Measurements from ENCODE around the gene SLC13A4.
A peak's percentile ranks its signal among the peaks of the same experiment; 100 is the strongest.

The SLC13A4 gene

DNA sequence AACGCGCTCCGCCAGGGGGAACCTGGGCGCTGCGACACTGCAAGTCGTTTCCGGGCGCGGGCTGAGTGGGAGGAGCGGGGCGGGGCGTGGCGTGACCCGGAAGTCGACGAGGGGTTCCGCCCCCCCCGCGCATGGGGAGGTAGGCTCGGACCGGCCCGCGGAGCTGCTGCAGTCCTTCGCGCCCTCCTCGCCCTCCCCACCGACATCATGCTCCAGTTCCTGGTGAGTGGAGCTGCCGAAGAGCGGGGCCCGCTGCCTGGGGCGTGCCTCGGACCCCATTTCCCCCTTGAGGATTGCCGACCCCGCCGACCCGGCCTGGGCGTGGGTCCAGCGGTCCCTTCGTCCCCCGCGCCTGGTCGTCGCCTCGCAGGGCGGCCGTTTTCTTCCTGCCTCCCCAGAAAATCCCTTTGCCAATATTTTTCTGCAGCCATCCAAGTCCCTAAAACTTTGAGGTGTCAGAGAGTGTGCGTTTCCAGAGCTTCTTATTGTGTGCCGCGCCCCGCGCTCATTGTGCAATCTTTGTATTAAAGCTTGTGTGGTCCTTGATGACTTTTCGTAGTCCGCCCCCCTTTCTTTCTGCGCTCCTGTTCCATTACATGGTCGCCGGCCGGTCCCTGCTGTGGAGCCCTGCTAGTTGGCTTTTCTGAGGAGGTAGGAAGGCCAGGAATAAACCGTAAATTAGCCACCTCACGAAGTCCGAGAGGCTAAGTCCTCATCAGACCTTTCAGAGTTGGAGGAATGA, 65.4 kb downstream of the SLC13A4 start, which contains the start of gene STMP1 (continued):
- TF ChIP-seq ZNF366 (tag by site-specific recombination; conservative IDR thresholded peaks at IDR 0.05) (0 out of 2 replicates have a peak, but pooled peaks have one; percentile 30), HOXD13 (CRISPR knock-in tag; IDR thresholded peaks at IDR 0.05; ENCODE audit: borderline replicate concordance) (no peak), ZBTB1 (tag by site-specific recombination; IDR thresholded peaks at IDR 0.05) (peak; percentile 89; the same call in 1 of the 2 replicates), ZNF184 (tag by site-specific recombination; IDR thresholded peaks at IDR 0.05) (no peak), ZNF561 (tag by site-specific recombination; IDR thresholded peaks at IDR 0.05; ENCODE audit: borderline replicate concordance) (no peak; the same call in 1 of the 2 replicates), ZNF558 (tag by site-specific recombination; IDR thresholded peaks at IDR 0.05) (no peak), SP3 (tag by site-specific recombination; IDR thresholded peaks at IDR 0.05) (peak; percentile 97), ZNF354C (tag by site-specific recombination; IDR thresholded peaks at IDR 0.05; ENCODE audit: borderline replicate concordance, low read depth) (no peak), ZNF19 (tag by site-specific recombination; IDR thresholded peaks at IDR 0.05; ENCODE audit: low read depth) (no peak), ZNF214 (tag by site-specific recombination; IDR thresholded peaks at IDR 0.05; ENCODE audit: borderline replicate concordance) (no peak), OSR2 (tag by site-specific recombination; IDR thresholded peaks at IDR 0.05) (no peak), ZNF843 (tag by site-specific recombination; IDR thresholded peaks at IDR 0.05) (peak; percentile 55; the same call in 1 of the 2 replicates), ZNF529 (tag by site-specific recombination; IDR thresholded peaks at IDR 0.05; ENCODE audit: insufficient replicate concordance) (no peak), ZNF792 (tag by site-specific recombination; IDR thresholded peaks at IDR 0.05) (no peak), ZNF426 (tag by site-specific recombination; IDR thresholded peaks at IDR 0.05) (no peak), ZNF133 (tag by site-specific recombination; IDR thresholded peaks at IDR 0.05) (no peak), ZNF776 (tag by site-specific recombination; IDR thresholded peaks at IDR 0.05; ENCODE audit: borderline replicate concordance) (no peak), ZNF146 (tag by site-specific recombination; IDR thresholded peaks at IDR 0.05) (no peak), KLF8 (tag by site-specific recombination; IDR thresholded peaks at IDR 0.05) (peak; percentile 99), ZNF621 (tag by site-specific recombination; IDR thresholded peaks at IDR 0.05) (no peak), ZNF530 (tag by site-specific recombination; IDR thresholded peaks at IDR 0.05; ENCODE audit: low read depth) (no peak), MEIS1 (CRISPR knock-in tag; IDR thresholded peaks at IDR 0.05; ENCODE audit: borderline replicate concordance) (no peak), KLF9 (tag by site-specific recombination; IDR thresholded peaks at IDR 0.05; ENCODE audit: low read depth) (peak; percentile 98), ZNF140 (tag by site-specific recombination; IDR thresholded peaks at IDR 0.05) (no peak)
- TF ChIP-seq, protein P1, sequence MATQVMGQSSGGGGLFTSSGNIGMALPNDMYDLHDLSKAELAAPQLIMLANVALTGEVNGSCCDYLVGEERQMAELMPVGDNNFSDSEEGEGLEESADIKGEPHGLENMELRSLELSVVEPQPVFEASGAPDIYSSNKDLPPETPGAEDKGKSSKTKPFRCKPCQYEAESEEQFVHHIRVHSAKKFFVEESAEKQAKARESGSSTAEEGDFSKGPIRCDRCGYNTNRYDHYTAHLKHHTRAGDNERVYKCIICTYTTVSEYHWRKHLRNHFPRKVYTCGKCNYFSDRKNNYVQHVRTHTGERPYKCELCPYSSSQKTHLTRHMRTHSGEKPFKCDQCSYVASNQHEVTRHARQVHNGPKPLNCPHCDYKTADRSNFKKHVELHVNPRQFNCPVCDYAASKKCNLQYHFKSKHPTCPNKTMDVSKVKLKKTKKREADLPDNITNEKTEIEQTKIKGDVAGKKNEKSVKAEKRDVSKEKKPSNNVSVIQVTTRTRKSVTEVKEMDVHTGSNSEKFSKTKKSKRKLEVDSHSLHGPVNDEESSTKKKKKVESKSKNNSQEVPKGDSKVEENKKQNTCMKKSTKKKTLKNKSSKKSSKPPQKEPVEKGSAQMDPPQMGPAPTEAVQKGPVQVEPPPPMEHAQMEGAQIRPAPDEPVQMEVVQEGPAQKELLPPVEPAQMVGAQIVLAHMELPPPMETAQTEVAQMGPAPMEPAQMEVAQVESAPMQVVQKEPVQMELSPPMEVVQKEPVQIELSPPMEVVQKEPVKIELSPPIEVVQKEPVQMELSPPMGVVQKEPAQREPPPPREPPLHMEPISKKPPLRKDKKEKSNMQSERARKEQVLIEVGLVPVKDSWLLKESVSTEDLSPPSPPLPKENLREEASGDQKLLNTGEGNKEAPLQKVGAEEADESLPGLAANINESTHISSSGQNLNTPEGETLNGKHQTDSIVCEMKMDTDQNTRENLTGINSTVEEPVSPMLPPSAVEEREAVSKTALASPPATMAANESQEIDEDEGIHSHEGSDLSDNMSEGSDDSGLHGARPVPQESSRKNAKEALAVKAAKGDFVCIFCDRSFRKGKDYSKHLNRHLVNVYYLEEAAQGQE (tag by site-specific recombination; IDR thresholded peaks at IDR 0.05): no peak
- TF ChIP-seq, protein P2, sequence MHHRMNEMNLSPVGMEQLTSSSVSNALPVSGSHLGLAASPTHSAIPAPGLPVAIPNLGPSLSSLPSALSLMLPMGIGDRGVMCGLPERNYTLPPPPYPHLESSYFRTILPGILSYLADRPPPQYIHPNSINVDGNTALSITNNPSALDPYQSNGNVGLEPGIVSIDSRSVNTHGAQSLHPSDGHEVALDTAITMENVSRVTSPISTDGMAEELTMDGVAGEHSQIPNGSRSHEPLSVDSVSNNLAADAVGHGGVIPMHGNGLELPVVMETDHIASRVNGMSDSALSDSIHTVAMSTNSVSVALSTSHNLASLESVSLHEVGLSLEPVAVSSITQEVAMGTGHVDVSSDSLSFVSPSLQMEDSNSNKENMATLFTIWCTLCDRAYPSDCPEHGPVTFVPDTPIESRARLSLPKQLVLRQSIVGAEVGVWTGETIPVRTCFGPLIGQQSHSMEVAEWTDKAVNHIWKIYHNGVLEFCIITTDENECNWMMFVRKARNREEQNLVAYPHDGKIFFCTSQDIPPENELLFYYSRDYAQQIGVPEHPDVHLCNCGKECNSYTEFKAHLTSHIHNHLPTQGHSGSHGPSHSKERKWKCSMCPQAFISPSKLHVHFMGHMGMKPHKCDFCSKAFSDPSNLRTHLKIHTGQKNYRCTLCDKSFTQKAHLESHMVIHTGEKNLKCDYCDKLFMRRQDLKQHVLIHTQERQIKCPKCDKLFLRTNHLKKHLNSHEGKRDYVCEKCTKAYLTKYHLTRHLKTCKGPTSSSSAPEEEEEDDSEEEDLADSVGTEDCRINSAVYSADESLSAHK (tag by site-specific recombination; IDR thresholded peaks at IDR 0.05): no peak
- TF ChIP-seq, protein P3, sequence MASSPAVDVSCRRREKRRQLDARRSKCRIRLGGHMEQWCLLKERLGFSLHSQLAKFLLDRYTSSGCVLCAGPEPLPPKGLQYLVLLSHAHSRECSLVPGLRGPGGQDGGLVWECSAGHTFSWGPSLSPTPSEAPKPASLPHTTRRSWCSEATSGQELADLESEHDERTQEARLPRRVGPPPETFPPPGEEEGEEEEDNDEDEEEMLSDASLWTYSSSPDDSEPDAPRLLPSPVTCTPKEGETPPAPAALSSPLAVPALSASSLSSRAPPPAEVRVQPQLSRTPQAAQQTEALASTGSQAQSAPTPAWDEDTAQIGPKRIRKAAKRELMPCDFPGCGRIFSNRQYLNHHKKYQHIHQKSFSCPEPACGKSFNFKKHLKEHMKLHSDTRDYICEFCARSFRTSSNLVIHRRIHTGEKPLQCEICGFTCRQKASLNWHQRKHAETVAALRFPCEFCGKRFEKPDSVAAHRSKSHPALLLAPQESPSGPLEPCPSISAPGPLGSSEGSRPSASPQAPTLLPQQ (tag by site-specific recombination; IDR thresholded peaks at IDR 0.05): peak; percentile 95
- TF ChIP-seq, protein P4, sequence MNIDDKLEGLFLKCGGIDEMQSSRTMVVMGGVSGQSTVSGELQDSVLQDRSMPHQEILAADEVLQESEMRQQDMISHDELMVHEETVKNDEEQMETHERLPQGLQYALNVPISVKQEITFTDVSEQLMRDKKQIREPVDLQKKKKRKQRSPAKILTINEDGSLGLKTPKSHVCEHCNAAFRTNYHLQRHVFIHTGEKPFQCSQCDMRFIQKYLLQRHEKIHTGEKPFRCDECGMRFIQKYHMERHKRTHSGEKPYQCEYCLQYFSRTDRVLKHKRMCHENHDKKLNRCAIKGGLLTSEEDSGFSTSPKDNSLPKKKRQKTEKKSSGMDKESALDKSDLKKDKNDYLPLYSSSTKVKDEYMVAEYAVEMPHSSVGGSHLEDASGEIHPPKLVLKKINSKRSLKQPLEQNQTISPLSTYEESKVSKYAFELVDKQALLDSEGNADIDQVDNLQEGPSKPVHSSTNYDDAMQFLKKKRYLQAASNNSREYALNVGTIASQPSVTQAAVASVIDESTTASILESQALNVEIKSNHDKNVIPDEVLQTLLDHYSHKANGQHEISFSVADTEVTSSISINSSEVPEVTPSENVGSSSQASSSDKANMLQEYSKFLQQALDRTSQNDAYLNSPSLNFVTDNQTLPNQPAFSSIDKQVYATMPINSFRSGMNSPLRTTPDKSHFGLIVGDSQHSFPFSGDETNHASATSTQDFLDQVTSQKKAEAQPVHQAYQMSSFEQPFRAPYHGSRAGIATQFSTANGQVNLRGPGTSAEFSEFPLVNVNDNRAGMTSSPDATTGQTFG (tag by site-specific recombination; IDR thresholded peaks at IDR 0.05; ENCODE audit: borderline replicate concordance): no peak
- TF ChIP-seq, protein P5, sequence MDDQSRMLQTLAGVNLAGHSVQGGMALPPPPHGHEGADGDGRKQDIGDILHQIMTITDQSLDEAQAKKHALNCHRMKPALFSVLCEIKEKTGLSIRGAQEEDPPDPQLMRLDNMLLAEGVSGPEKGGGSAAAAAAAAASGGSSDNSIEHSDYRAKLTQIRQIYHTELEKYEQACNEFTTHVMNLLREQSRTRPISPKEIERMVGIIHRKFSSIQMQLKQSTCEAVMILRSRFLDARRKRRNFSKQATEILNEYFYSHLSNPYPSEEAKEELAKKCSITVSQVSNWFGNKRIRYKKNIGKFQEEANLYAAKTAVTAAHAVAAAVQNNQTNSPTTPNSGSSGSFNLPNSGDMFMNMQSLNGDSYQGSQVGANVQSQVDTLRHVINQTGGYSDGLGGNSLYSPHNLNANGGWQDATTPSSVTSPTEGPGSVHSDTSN (CRISPR knock-in tag; IDR thresholded peaks at IDR 0.05): peak; percentile 45; the same call in 1 of the 2 replicates
